LNCAP (cell line): Measurements from ENCODE around the gene MDK.

Source experiments
- CTCF ChIP-seq: fragments of 450-650 bp; IDR thresholded peaks from 2 replicates; pipeline ENCODE4 v1.5.1; 2017; ENCODE audit warnings: mild to moderate bottlenecking

MDK gene

GRCh38 chr11:46389450-46390330 is 8.2 kb downstream of the MDK start:
- peak; percentile 92 for TF ChIP-seq CTCF

- no peak for TF ChIP-seq CTCF
Observed at GRCh38 chr11:46390331-46391171, 9.1 kb downstream of the MDK start.

- no peak for TF ChIP-seq CTCF
Observed at GRCh38 chr11:46391186-46391577, 9.7 kb downstream of the MDK start.

GRCh38 chr11:46391578-46392420 is 10.3 kb downstream of the MDK start, which contains the start of gene CHRM4:
Gene CHRM4, minus strand, starts transcription at chr11:46391776. Its CDS starts 5,219 bp downstream, at chr11:46386557.
- TF ChIP-seq CTCF = peak; percentile 51

GRCh38 chr11:46392421-46393230 is 11.2 kb downstream of the MDK start:
- no peak for TF ChIP-seq CTCF

GRCh38 chr11:46393231-46393616 is 11.8 kb downstream of the MDK start:
- TF ChIP-seq CTCF = no peak
